B cell (primary cell): Measurements from ENCODE around the gene DGAT2.

Source experiments
- EZH2 ChIP-seq: IDR thresholded peaks from 2 replicates; pipeline ENCODE4 v1.6.1; 2012; ENCODE audit warnings: borderline replicate concordance, low read depth, mild to moderate bottlenecking, moderate library complexity, low read length; ENCODE audit not compliant: insufficient read depth, poor library complexity, severe bottlenecking
- TF ChIP-seq, protein P1 (sequence below): fragments of 200-600 bp; IDR thresholded peaks from one replicate; pipeline ENCODE4 v1.8.0; 2022; ENCODE audit warnings: antibody characterized with exemption, mild to moderate bottlenecking

DNA sequence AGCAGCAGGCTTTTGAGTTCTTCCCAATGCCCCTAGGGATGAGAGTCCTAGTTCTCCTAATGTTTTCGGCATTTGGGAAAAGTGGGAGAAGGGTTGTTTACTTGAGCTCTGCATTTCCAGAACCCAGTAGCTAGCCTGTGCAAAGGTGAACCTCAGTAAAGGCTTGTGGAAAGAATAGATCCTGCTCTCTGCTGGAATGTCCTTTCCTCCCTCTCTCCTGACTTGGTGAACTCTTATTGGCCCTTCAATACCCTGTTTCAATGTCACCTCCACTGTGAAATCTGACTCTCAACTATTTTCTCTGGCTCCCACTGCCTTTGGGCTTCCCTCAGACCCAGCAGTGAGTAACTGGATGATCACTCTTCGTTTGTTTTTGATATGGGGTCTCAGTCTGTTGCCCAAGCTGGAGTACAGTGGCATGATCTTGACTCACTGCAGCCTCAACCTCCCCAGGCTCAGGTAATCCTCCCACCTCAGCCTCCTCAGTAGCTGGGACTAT, 44.0 kb downstream of the DGAT2 start:
- TF ChIP-seq, protein P1, sequence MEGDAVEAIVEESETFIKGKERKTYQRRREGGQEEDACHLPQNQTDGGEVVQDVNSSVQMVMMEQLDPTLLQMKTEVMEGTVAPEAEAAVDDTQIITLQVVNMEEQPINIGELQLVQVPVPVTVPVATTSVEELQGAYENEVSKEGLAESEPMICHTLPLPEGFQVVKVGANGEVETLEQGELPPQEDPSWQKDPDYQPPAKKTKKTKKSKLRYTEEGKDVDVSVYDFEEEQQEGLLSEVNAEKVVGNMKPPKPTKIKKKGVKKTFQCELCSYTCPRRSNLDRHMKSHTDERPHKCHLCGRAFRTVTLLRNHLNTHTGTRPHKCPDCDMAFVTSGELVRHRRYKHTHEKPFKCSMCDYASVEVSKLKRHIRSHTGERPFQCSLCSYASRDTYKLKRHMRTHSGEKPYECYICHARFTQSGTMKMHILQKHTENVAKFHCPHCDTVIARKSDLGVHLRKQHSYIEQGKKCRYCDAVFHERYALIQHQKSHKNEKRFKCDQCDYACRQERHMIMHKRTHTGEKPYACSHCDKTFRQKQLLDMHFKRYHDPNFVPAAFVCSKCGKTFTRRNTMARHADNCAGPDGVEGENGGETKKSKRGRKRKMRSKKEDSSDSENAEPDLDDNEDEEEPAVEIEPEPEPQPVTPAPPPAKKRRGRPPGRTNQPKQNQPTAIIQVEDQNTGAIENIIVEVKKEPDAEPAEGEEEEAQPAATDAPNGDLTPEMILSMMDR, result no peak
- no peak for TF ChIP-seq EZH2
